HUES64 (cell line): Measurements from ENCODE around the gene PACSIN1.

Experiments
- H3K27ac ChIP-seq: 2 replicates; pipeline ENCODE4 v1.7.0; 2013; ENCODE audit warnings: low read depth, low read length, inconsistent platforms
- H3K27me3 ChIP-seq: 2 replicates; pipeline ENCODE4 v1.6.1; 2013; ENCODE audit warnings: mild to moderate bottlenecking, low read length; ENCODE audit not compliant: insufficient read depth
- H3K36me3 ChIP-seq: 2 replicates; pipeline ENCODE4 v1.6.1; 2013; ENCODE audit warnings: mild to moderate bottlenecking, low read length; ENCODE audit not compliant: insufficient read depth
- H3K4me1 ChIP-seq: 2 replicates; pipeline ENCODE4 v1.6.1; 2013; ENCODE audit warnings: mild to moderate bottlenecking, low read length, moderate library complexity; ENCODE audit not compliant: insufficient read depth
- H3K4me3 ChIP-seq: 2 replicates; pipeline ENCODE4 v1.5.1; 2013; ENCODE audit warnings: mild to moderate bottlenecking, low read length, moderate library complexity
- H3K9ac ChIP-seq: 2 replicates; pipeline ENCODE4 v1.6.1; 2013; ENCODE audit warnings: mild to moderate bottlenecking, low read depth, low read length
- H3K9me3 ChIP-seq: 2 replicates; pipeline ENCODE4 v1.6.1; 2013; ENCODE audit warnings: low read depth, low read length; ENCODE audit not compliant: insufficient read depth
- WGBS: fragments of 150-250, 120-280 bp; methylation state at CpG from one replicate; pipeline ENCODE4 v1.1.7; 2013; ENCODE audit warnings: missing lambda C conversion rate; 5-methylcytosine and 5-hydroxymethylcytosine counted together

PACSIN1 gene

GRCh38 chr6:34540222-34540621 lies 74.3 kb downstream of the PACSIN1 start:
- Histone ChIP-seq H3K4me1 (no peaks in the 10 kb centered on the region), H3K27ac (no peak overlapping the region), H3K9me3 (no peaks in the 10 kb centered on the region), H3K9ac (no peak overlapping the region), H3K27me3 (no peaks in the 10 kb centered on the region), H3K36me3 (no peaks in the 10 kb centered on the region), H3K4me3 (no peak overlapping the region)
- WGBS, result 87% methylated on average over 3 of the region's 5 CpGs

GRCh38 chr6:34540841-34541240 lies 75.0 kb downstream of the PACSIN1 start:
- no peaks in the 10 kb centered on the region for H3K9me3 ChIP-seq
- no peaks in the 10 kb centered on the region for H3K27me3 ChIP-seq
- WGBS, result 97% methylated on average over 8 of the region's 8 CpGs
- no peaks in the 10 kb centered on the region for H3K36me3 ChIP-seq
- no peak overlapping the region for H3K4me3 ChIP-seq
- H3K9ac ChIP-seq, result no peak overlapping the region
- no peaks in the 10 kb centered on the region for H3K4me1 ChIP-seq
- H3K27ac ChIP-seq, result no peak overlapping the region

GRCh38 chr6:34543421-34543820 lies 77.5 kb downstream of the PACSIN1 start:
- H3K9ac ChIP-seq, result no peak overlapping the region
- H3K27ac ChIP-seq, result no peak overlapping the region
- H3K36me3 ChIP-seq, result no peaks in the 10 kb centered on the region
- 91% methylated on average over 5 of the region's 5 CpGs for WGBS
- no peaks in the 10 kb centered on the region for H3K9me3 ChIP-seq
- H3K4me3 ChIP-seq, result no peak overlapping the region
- no peaks in the 10 kb centered on the region for H3K27me3 ChIP-seq
- no peaks in the 10 kb centered on the region for H3K4me1 ChIP-seq

GRCh38 chr6:34544052-34544604 lies 78.3 kb downstream of the PACSIN1 start:
- Histone ChIP-seq H3K9ac (no peak overlapping the region), H3K27me3 (no peaks in the 10 kb centered on the region), H3K4me1 (no peaks in the 10 kb centered on the region), H3K36me3 (no peaks in the 10 kb centered on the region), H3K4me3 (no peak overlapping the region), H3K27ac (no peak overlapping the region), H3K9me3 (no peaks in the 10 kb centered on the region)
- WGBS, result 95% methylated on average over 27 of the region's 27 CpGs

- H3K4me3 ChIP-seq, result no peak overlapping the region
- no peak overlapping the region for H3K27ac ChIP-seq
- H3K9me3 ChIP-seq, result no peaks in the 10 kb centered on the region
- no peaks in the 10 kb centered on the region for H3K36me3 ChIP-seq
- no peak overlapping the region for H3K9ac ChIP-seq
- no peaks in the 10 kb centered on the region for H3K4me1 ChIP-seq
- H3K27me3 ChIP-seq, result no peaks in the 10 kb centered on the region
- 93% methylated on average over 13 of the region's 13 CpGs for WGBS
Measured at GRCh38 chr6:34544776-34545471, 79.0 kb downstream of the PACSIN1 start.

GRCh38 chr6:34546551-34547321 lies 80.9 kb downstream of the PACSIN1 start:
- no peak overlapping the region for H3K9ac ChIP-seq

GRCh38 chr6:34547701-34548644 lies 82.1 kb downstream of the PACSIN1 start:
- Histone ChIP-seq H3K4me1 (no peaks in the 10 kb centered on the region), H3K27me3 (no peaks in the 10 kb centered on the region), H3K9ac (no peak overlapping the region), H3K27ac (no peak overlapping the region), H3K36me3 (no peaks in the 10 kb centered on the region), H3K9me3 (no peaks in the 10 kb centered on the region), H3K4me3 (no peak overlapping the region)
- WGBS, result 90% methylated on average over 11 of the region's 11 CpGs

More at GRCh38 chr6:34546551-34547321, 80.9 kb downstream of the PACSIN1 start:
- WGBS, result 86% methylated on average over 10 of the region's 11 CpGs
- H3K27ac ChIP-seq, result no peak overlapping the region
- no peak overlapping the region for H3K4me3 ChIP-seq
- H3K27me3 ChIP-seq, result no peaks in the 10 kb centered on the region
- no peaks in the 10 kb centered on the region for H3K4me1 ChIP-seq
- no peaks in the 10 kb centered on the region for H3K9me3 ChIP-seq
- H3K36me3 ChIP-seq, result no peaks in the 10 kb centered on the region

GRCh38 chr6:34549026-34549803 lies 83.3 kb downstream of the PACSIN1 start:
- Histone ChIP-seq H3K27me3 (no peaks in the 10 kb centered on the region), H3K4me1 (no peaks in the 10 kb centered on the region), H3K9ac (no peak overlapping the region), H3K27ac (no peak overlapping the region), H3K9me3 (no peaks in the 10 kb centered on the region), H3K4me3 (no peak overlapping the region), H3K36me3 (no peaks in the 10 kb centered on the region)
- WGBS, result 87% methylated on average over 15 of the region's 16 CpGs

GRCh38 chr6:34549804-34550202 lies 83.9 kb downstream of the PACSIN1 start:
- no peak overlapping the region for H3K4me3 ChIP-seq
- 91% methylated on average over 2 of the region's 2 CpGs for WGBS
- no peaks in the 10 kb centered on the region for H3K9me3 ChIP-seq
- H3K9ac ChIP-seq, result no peak overlapping the region
- no peaks in the 10 kb centered on the region for H3K36me3 ChIP-seq
- no peaks in the 10 kb centered on the region for H3K4me1 ChIP-seq
- H3K27ac ChIP-seq, result no peak overlapping the region
- H3K27me3 ChIP-seq, result no peaks in the 10 kb centered on the region

GRCh38 chr6:34551720-34552119 lies 85.8 kb downstream of the PACSIN1 start:
- Histone ChIP-seq H3K27ac (no peak overlapping the region), H3K9me3 (no peaks in the 10 kb centered on the region), H3K4me3 (no peak overlapping the region), H3K9ac (no peak overlapping the region), H3K36me3 (no peaks in the 10 kb centered on the region), H3K27me3 (no peaks in the 10 kb centered on the region), H3K4me1 (no peaks in the 10 kb centered on the region)
- WGBS, result 90% methylated on average over 8 of the region's 8 CpGs
